K562 (cell line): ENCODE data around the gene AQR. TPM values are rescaled to one million over a fixed set of nuclear protein-coding genes. Genes with fewer than 3 reads are reported as not detected.

Source experiments
- ATAC-seq: fragments of 200-7000 bp; cut with Tn5 transposase; 3 replicates; pipeline ENCODE4 v1.9.1; 2020; ENCODE audit warnings: moderate library complexity
- BruUV-seq: library from RNA; stranded (reverse); fragments of 400-500 nt; replicated peaks from 2 replicates; lab custom pipeline; 2021; lab: Mats Ljungman, UMichigan
- CTCF ChIA-PET: fragments of 300-600 bp; formaldehyde crosslinking; extraction: SDS; loops from one replicate; lab custom pipeline; 2021; ENCODE audit warnings: low intra/inter-chr PET ratio; lab: Yijun Ruan, JAX
- POLR2A ChIA-PET: fragments of 300-600, 350-650 bp; sonication (Branson Sonifier 250); formaldehyde crosslinking; extraction: SDS; loops from one replicate; lab custom pipeline; 2021; ENCODE audit warnings: antibody characterized with exemption, inconsistent platforms; lab: Yijun Ruan, JAX
- DNase-seq, 4 experiments: peaks; one replicate each; pipeline versions ENCODE4 v3.0.0 to v3.0.0-alpha.2; 2011 to 2018; ENCODE audit warnings: low spot score in 3 of 4, mixed read lengths in 3 of 4; ENCODE audit errors: extremely low read depth in 1 of 4
- FAIRE-seq: peaks from 2 replicates; lab custom pipeline; 2011; peaks lifted over from hg19 to GRCh38; lab: Jason Lieb, UNC
- H2AFZ ChIP-seq: 2 replicates; pipeline ENCODE4 v1.6.0; 2011; ENCODE audit warnings: low read depth, low read length, control low read depth, inconsistent platforms
- H3K27ac ChIP-seq: fragments of 200-600 bp; 3 replicates; pipeline ENCODE4 v1.8.0; 2011; ENCODE audit warnings: low read depth, mild to moderate bottlenecking, control low read depth, inconsistent platforms, low read length, moderate library complexity, mixed read lengths; ENCODE audit errors: extremely low read depth
- H3K27me3 ChIP-seq, 2 experiments: fragments of 300-600 bp in 1 of 2; 2 replicates in 1 of 2; 3 replicates in 1 of 2; pipeline versions ENCODE4 v1.6.0 to v1.8.0; 2011; ENCODE audit warnings: inconsistent platforms in 2 of 2, low read length in 2 of 2, mild to moderate bottlenecking in 1 of 2, mixed read lengths in 1 of 2, moderate library complexity in 1 of 2; ENCODE audit not compliant: control insufficient read depth in 2 of 2, insufficient read depth in 2 of 2
- H3K36me3 ChIP-seq: fragments of 300-600 bp; 3 replicates; pipeline ENCODE4 v1.8.0; 2011; ENCODE audit warnings: mild to moderate bottlenecking, low read length, inconsistent platforms; ENCODE audit not compliant: control insufficient read depth, insufficient read depth
- H3K4me1 ChIP-seq, 2 experiments: fragments of 200-600 bp in 1 of 2; replicated peaks in 1 of 2; 2 replicates in 1 of 2; 3 replicates in 1 of 2; pipeline versions ENCODE4 v1.5.1 to v1.8.0; 2011; ENCODE audit warnings: inconsistent platforms in 2 of 2, low read length in 2 of 2, mild to moderate bottlenecking in 1 of 2, mixed read lengths in 1 of 2, moderate library complexity in 1 of 2; ENCODE audit not compliant: control insufficient read depth in 2 of 2, insufficient read depth in 2 of 2
- H3K4me2 ChIP-seq: 2 replicates; pipeline ENCODE4 v1.6.1; 2011; ENCODE audit warnings: low read length, control low read depth, inconsistent platforms, mixed read lengths; ENCODE audit not compliant: insufficient read depth
- H3K4me3 ChIP-seq: fragments of 200-600 bp; sonication (generic), shearing (Covaris generic); 2 replicates; pipeline ENCODE4 v1.5.1; 2016; ENCODE audit warnings: control low read depth, inconsistent platforms
- H3K79me2 ChIP-seq: fragments of 200-600 bp; 3 replicates; pipeline ENCODE4 v1.8.0; 2011; ENCODE audit warnings: low read length, inconsistent platforms; ENCODE audit not compliant: control insufficient read depth, insufficient read depth
- H3K9ac ChIP-seq, 2 experiments: 2 replicates each; pipeline versions ENCODE4 v1.6.0 to v1.6.1; 2011; ENCODE audit warnings: low read depth in 2 of 2, low read length in 2 of 2, control low read depth in 1 of 2, inconsistent platforms in 1 of 2, mild to moderate bottlenecking in 1 of 2, mixed read lengths in 1 of 2; ENCODE audit not compliant: insufficient read depth in 1 of 2
- H3K9me1 ChIP-seq: one replicate; pipeline ENCODE4 v1.6.0; 2011; ENCODE audit warnings: inconsistent platforms, mild to moderate bottlenecking, low read length, moderate library complexity; ENCODE audit not compliant: control insufficient read depth, insufficient read depth
- H3K9me3 ChIP-seq: replicated peaks from 2 replicates; pipeline ENCODE4 v1.5.1; 2011; ENCODE audit warnings: low read depth, low read length, inconsistent platforms; ENCODE audit not compliant: control insufficient read depth, insufficient read depth
- H4K20me1 ChIP-seq: replicated peaks from 2 replicates; pipeline ENCODE4 v1.6.1; 2011; ENCODE audit warnings: low read length, inconsistent platforms, mixed read lengths; ENCODE audit not compliant: control insufficient read depth, insufficient read depth
- ARNT ChIP-seq, 2 experiments: fragments of 450-650 bp; IDR thresholded peaks; 2 replicates each; pipeline ENCODE4 v1.6.1; 2016; ENCODE audit warnings: mild to moderate bottlenecking in 1 of 2
- BRF1 ChIP-seq: IDR thresholded peaks from 3 replicates; pipeline ENCODE4 v1.6.1; 2011; ENCODE audit warnings: borderline replicate concordance, mild to moderate bottlenecking; ENCODE audit not compliant: insufficient read length; ENCODE audit errors: extremely low read depth
- CBFA2T3 ChIP-seq: fragments of 450-650 bp; IDR thresholded peaks from 2 replicates; pipeline ENCODE4 v1.6.1; 2017
- CBX1 ChIP-seq: sonication (generic); IDR thresholded peaks from 2 replicates; pipeline ENCODE4 v1.6.1; 2016; ENCODE audit warnings: antibody characterized with exemption, low read depth, mild to moderate bottlenecking
- CBX8 ChIP-seq: fragments of 200-600 bp; sonication (generic); IDR thresholded peaks from 2 replicates; pipeline ENCODE4 v1.6.1; 2012; ENCODE audit warnings: borderline replicate concordance, mixed run types, low read depth, mild to moderate bottlenecking, moderate library complexity, mixed read lengths, low read length, control low read depth, inconsistent platforms; ENCODE audit not compliant: poor library complexity, severe bottlenecking; ENCODE audit errors: extremely low read depth
- CC2D1A ChIP-seq: fragments of 450-650 bp; IDR thresholded peaks from 2 replicates; pipeline ENCODE4 v1.6.1; 2017; ENCODE audit warnings: mild to moderate bottlenecking
- EGR1 ChIP-seq: fragments of 450-650 bp; conservative IDR thresholded peaks from 2 replicates; pipeline ENCODE4 v1.6.1; 2017; ENCODE audit warnings: mild to moderate bottlenecking
- FOXJ2 ChIP-seq: fragments of 200-800 bp; sonication (Bioruptor generic); IDR thresholded peaks from 2 replicates; pipeline ENCODE4 v1.6.1; 2016; ENCODE audit warnings: missing genetic modification characterization, missing compliant biosample characterization
- MAFF ChIP-seq: IDR thresholded peaks from 2 replicates; pipeline ENCODE4 v1.6.1; 2012; ENCODE audit warnings: low read length, improper control_type of control experiment
- MAFK ChIP-seq: IDR thresholded peaks from 2 replicates; pipeline ENCODE4 v1.6.1; 2011; ENCODE audit warnings: low read length, improper control_type of control experiment
- MECOM ChIP-seq: fragments of 250-450 bp; sonication (Bioruptor Pico); IDR thresholded peaks from 2 replicates; pipeline ENCODE4 v1.8.0; 2022; ENCODE audit warnings: inconsistent platforms
- TARDBP ChIP-seq: fragments of 450-650 bp; IDR thresholded peaks from 2 replicates; pipeline ENCODE4 v1.6.1; 2016
- XRCC3 ChIP-seq: fragments of 450-650 bp; IDR thresholded peaks from 2 replicates; pipeline ENCODE4 v1.6.1; 2017; ENCODE audit warnings: mild to moderate bottlenecking, moderate library complexity
- ZNF197 ChIP-seq: fragments of 200-800 bp; sonication (Bioruptor generic); IDR thresholded peaks from 2 replicates; pipeline ENCODE4 v1.6.1; 2016; ENCODE audit warnings: low read depth, missing genetic modification characterization, missing compliant biosample characterization
- WGBS: fragments of 100-300 bp; shearing (Covaris generic); methylation state at CpG from one replicate; pipeline ENCODE4 v1.1.6; 2016; ENCODE audit warnings: low coverage, mixed read lengths; ENCODE audit not compliant: insufficient coverage; ENCODE audit errors: missing lambda C conversion rate; 5-methylcytosine and 5-hydroxymethylcytosine counted together
- in situ Hi-C: fragments of 300-500 bp; cut with MboI; formaldehyde crosslinking; loops from 4 replicates; pipeline ENCODE4 v1.15.0; 2018; ENCODE audit warnings: inconsistent platforms, mixed read lengths
- intact Hi-C: fragments of 100-400 bp; cut with micrococcal nuclease; formaldehyde crosslinking; loops from 2 replicates; pipeline ENCODE4 v1.14.2; 2022
- polyA plus RNA-seq, 8 experiments: library from polyadenylated mRNA; depleted of rRNA in 4 of 8; stranded (reverse) in 5 of 8; unstranded in 3 of 8; fragments of >200 nt; fragmentation: Nextera tagmentation in 2 of 8; fragmentation: Illumina TruSeq in 1 of 8; extraction: Ambion mirVana in 2 of 8; extraction: Trizol in 1 of 8; gene quantifications; 2 replicates each; pipeline versions ENCODE4 v1.2.1 to v1.2.3, GENCODE V29; 2011 to 2014; ENCODE audit warnings: inconsistent platforms in 1 of 8, missing spikeins in 1 of 8
- total RNA-seq, 7 experiments: library from RNA; depleted of rRNA in 6 of 7; stranded (reverse); fragments of >200 nt in 6 of 7; fragmentation: Illumina TruSeq in 2 of 7; extraction: Trizol in 2 of 7; gene quantifications; 2 replicates each; pipeline versions ENCODE4 v1.2.1 to v1.2.3, GENCODE V29; 2011 to 2021; ENCODE audit warnings: low replicate concordance in 1 of 7
- TF ChIP-seq, protein P1 (sequence below): fragments of 250-450 bp; sonication (Bioruptor Pico); IDR thresholded peaks from 2 replicates; pipeline ENCODE4 v1.8.0; 2021; ENCODE audit warnings: moderate library complexity, mild to moderate bottlenecking, inconsistent platforms
- TF ChIP-seq, protein P2 (sequence below): fragments of 250-450 bp; sonication (Bioruptor Pico); IDR thresholded peaks from 2 replicates; pipeline ENCODE4 v1.4.0; 2020; ENCODE audit warnings: mild to moderate bottlenecking
- TF ChIP-seq, protein P3 (sequence below): fragments of 250-450 bp; sonication (Bioruptor Pico); IDR thresholded peaks from 2 replicates; pipeline ENCODE4 v1.8.0; 2022; ENCODE audit warnings: moderate library complexity, mild to moderate bottlenecking, inconsistent platforms

The AQR gene
- total and polyA plus RNA-seq, 9 of the 15 experiments (the other 6 are each of a cell fraction or from before 2014, with no cell fraction given) = 22.0 to 62.9 (median 39.3) TPM

DNA sequence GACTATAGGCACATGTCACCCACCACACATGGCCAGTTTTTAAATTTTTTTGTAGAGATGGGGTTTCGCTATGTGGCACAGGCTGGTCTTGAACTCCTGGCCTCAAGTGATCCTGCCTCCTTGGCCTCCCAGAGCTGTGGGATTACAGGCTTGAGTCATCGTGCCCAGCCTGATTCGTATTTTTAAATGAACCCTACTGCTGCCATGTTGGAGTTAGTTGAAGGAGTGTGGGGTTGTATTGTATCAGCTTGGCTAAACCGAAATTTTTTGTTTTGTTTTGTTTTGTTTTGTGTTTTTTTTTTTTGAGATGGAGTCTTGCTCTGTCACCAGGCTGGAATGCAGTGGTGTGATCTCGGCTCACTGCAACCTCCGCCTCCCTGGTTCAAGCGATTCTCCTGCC is 30.4 kb upstream of the AQR start:
- Histone ChIP-seq H3K9ac (no peak overlapping the region), H3K27ac (no peak overlapping the region), H3K9me1 (no peaks in the 10 kb centered on the region), H3K36me3 (no peaks in the 10 kb centered on the region), H3K4me1 (peaks cover 0 to 8% of the 10 kb centered on the region in 2 experiments; a peak in 3 of 5 replicates), H4K20me1 (no peaks in the 10 kb centered on the region), H3K4me2 (no peak overlapping the region), H3K27me3 (no peaks in the 10 kb centered on the region), H3K79me2 (no peaks in the 10 kb centered on the region), H2AFZ (no peak overlapping the region), H3K4me3 (no peak overlapping the region), H3K9me3 (no peaks in the 10 kb centered on the region)
- ATAC-seq (no peak), DNase-seq (no peak), FAIRE-seq (no peak)
- 73% methylated on average over 4 of the region's 7 CpGs for WGBS
- no TSS peak for BruUV-seq
- in situ Hi-C loops (no loop called here), intact Hi-C loops (no loop called here)
- POLR2A ChIA-PET = interaction anchor here (0.8 kb wide), 1 partner anchor 10 kb away, joined by 4 read pairs; no protein-coding TSS in a partner anchor
- CTCF ChIA-PET = no interaction called here
- TF ChIP-seq CC2D1A (no peak), ARNT (IDR thresholded peaks at IDR 0.05) (no peak), TARDBP (no peak), ZNF197 (CRISPR knock-in tag) (no peak), MAFK (no peak), CBFA2T3 (no peak), FOXJ2 (tag) (no peak), CBX1 (no peak), MECOM (CRISPR knock-in tag) (no peak), BRF1 (no peak), XRCC3 (no peak), MAFF (no peak), CBX8 (no peak), EGR1 (no peak)
- TF ChIP-seq, protein P1, sequence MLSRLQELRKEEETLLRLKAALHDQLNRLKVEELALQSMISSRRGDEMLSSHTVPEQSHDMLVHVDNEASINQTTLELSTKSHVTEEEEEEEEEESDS = no peak
- TF ChIP-seq, protein P2, sequence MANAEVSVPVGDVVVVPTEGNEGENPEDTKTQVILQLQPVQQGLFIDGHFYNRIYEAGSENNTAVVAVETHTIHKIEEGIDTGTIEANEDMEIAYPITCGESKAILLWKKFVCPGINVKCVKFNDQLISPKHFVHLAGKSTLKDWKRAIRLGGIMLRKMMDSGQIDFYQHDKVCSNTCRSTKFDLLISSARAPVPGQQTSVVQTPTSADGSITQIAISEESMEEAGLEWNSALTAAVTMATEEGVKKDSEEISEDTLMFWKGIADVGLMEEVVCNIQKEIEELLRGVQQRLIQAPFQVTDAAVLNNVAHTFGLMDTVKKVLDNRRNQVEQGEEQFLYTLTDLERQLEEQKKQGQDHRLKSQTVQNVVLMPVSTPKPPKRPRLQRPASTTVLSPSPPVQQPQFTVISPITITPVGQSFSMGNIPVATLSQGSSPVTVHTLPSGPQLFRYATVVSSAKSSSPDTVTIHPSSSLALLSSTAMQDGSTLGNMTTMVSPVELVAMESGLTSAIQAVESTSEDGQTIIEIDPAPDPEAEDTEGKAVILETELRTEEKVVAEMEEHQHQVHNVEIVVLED = no peak
- TF ChIP-seq, protein P3, sequence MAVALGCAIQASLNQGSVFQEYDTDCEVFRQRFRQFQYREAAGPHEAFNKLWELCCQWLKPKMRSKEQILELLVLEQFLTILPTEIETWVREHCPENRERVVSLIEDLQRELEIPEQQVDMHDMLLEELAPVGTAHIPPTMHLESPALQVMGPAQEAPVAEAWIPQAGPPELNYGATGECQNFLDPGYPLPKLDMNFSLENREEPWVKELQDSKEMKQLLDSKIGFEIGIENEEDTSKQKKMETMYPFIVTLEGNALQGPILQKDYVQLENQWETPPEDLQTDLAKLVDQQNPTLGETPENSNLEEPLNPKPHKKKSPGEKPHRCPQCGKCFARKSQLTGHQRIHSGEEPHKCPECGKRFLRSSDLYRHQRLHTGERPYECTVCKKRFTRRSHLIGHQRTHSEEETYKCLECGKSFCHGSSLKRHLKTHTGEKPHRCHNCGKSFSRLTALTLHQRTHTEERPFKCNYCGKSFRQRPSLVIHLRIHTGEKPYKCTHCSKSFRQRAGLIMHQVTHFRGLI (CRISPR knock-in tag) = no peak
